Activated naive CD4-positive, alpha-beta T cell treated with anti-CD3 and anti-CD28 coated beads, Interleukin-2, amount 10 ng/mL, durations not matched to agents 7 days and 5 days (primary cell): ENCODE measurements around the gene REG4.

Experiments used
- CTCF ChIA-PET: fragments of 350-600 bp; sonication (Branson Sonifier 250); formaldehyde crosslinking; loops from one replicate; lab custom pipeline; 2021; ENCODE audit warnings: antibody characterized with exemption; lab: Charles Lee
- DNase-seq: peaks from one replicate; pipeline ENCODE4 v3.0.0-alpha.2; 2020
- H3K27ac Mint-ChIP-seq: one replicate; pipeline ENCODE4 v1.8.0; 2021; ENCODE audit warnings: mild to moderate bottlenecking, moderate library complexity, mixed read lengths
- H3K27me3 Mint-ChIP-seq: one replicate; pipeline ENCODE4 v1.8.0; 2021; ENCODE audit warnings: mild to moderate bottlenecking, mixed read lengths
- H3K36me3 Mint-ChIP-seq: one replicate; pipeline ENCODE4 v1.8.0; 2021; ENCODE audit warnings: mixed read lengths
- H3K4me1 Mint-ChIP-seq: one replicate; pipeline ENCODE4 v1.8.0; 2021; ENCODE audit warnings: mixed read lengths
- H3K4me3 Mint-ChIP-seq: one replicate; pipeline ENCODE4 v1.8.0; 2021; ENCODE audit warnings: mild to moderate bottlenecking, moderate library complexity, mixed read lengths
- H3K9me3 Mint-ChIP-seq: one replicate; pipeline ENCODE4 v1.8.0; 2021; ENCODE audit warnings: mixed read lengths

Gene REG4

GRCh38 chr1:119782631-119783325, 28.5 kb downstream of the REG4 start:
- H3K4me3 Mint-ChIP-seq = no peak overlapping the region
- H3K36me3 Mint-ChIP-seq = no peaks in the 10 kb centered on the region
- DNase-seq = no peak
- H3K4me1 Mint-ChIP-seq = peaks cover 29% of the 10 kb centered on the region
- CTCF ChIA-PET = interaction anchor here (0.9 to 1.4 kb wide), 2 partner anchors 28 to 39 kb away, joined by 3 to 5 read pairs; partner anchors contain the start of gene REG4
- peaks cover 55% of the 10 kb centered on the region for H3K27me3 Mint-ChIP-seq
- H3K27ac Mint-ChIP-seq = no peak overlapping the region
- no peaks in the 10 kb centered on the region for H3K9me3 Mint-ChIP-seq

GRCh38 chr1:119781434-119782210, 29.6 kb downstream of the REG4 start:
- CTCF ChIA-PET = interaction anchor here (0.8 kb wide), 1 partner anchor 153 kb away, joined by 3 read pairs; no protein-coding TSS in a partner anchor
- Mint-ChIP-seq H3K9me3 (no peaks in the 10 kb centered on the region), H3K27me3 (peaks cover 55% of the 10 kb centered on the region), H3K4me1 (peaks cover 23% of the 10 kb centered on the region), H3K27ac (no peak overlapping the region), H3K4me3 (no peak overlapping the region), H3K36me3 (no peaks in the 10 kb centered on the region)
- no peak for DNase-seq

- Mint-ChIP-seq H3K4me1 (peaks cover 8% of the 10 kb centered on the region), H3K36me3 (no peaks in the 10 kb centered on the region), H3K9me3 (no peaks in the 10 kb centered on the region), H3K27me3 (peaks cover 61% of the 10 kb centered on the region), H3K27ac (no peak overlapping the region), H3K4me3 (no peak overlapping the region)
- no peak for DNase-seq
- CTCF ChIA-PET = no interaction called here
Observed at GRCh38 chr1:119779869-119780356, 31.3 kb downstream of the REG4 start.

- H3K4me1 Mint-ChIP-seq = peaks cover 7% of the 10 kb centered on the region
- no peaks in the 10 kb centered on the region for H3K36me3 Mint-ChIP-seq
- no peaks in the 10 kb centered on the region for H3K9me3 Mint-ChIP-seq
- no peak overlapping the region for H3K27ac Mint-ChIP-seq
- no peak for DNase-seq
- H3K4me3 Mint-ChIP-seq = no peak overlapping the region
- H3K27me3 Mint-ChIP-seq = peaks cover 59% of the 10 kb centered on the region
- CTCF ChIA-PET = no interaction called here
Observed at GRCh38 chr1:119778886-119779560, 32.2 kb downstream of the REG4 start.

GRCh38 chr1:119778359-119778758, 32.9 kb downstream of the REG4 start:
- no peaks in the 10 kb centered on the region for H3K9me3 Mint-ChIP-seq
- DNase-seq = no peak
- H3K27me3 Mint-ChIP-seq = peaks cover 56% of the 10 kb centered on the region
- peaks cover 5% of the 10 kb centered on the region for H3K4me1 Mint-ChIP-seq
- no peak overlapping the region for H3K27ac Mint-ChIP-seq
- CTCF ChIA-PET = no interaction called here
- no peaks in the 10 kb centered on the region for H3K36me3 Mint-ChIP-seq
- no peak overlapping the region for H3K4me3 Mint-ChIP-seq

- no peaks in the 10 kb centered on the region for H3K36me3 Mint-ChIP-seq
- H3K9me3 Mint-ChIP-seq = no peaks in the 10 kb centered on the region
- no peak overlapping the region for H3K27ac Mint-ChIP-seq
- no peaks in the 10 kb centered on the region for H3K4me1 Mint-ChIP-seq
- H3K27me3 Mint-ChIP-seq = peaks cover 25% of the 10 kb centered on the region
- no peak for DNase-seq
- no peak overlapping the region for H3K4me3 Mint-ChIP-seq
- CTCF ChIA-PET = no interaction called here
Observed at GRCh38 chr1:119774746-119775490, 36.3 kb downstream of the REG4 start.

- no peak overlapping the region for H3K4me3 Mint-ChIP-seq
- no peaks in the 10 kb centered on the region for H3K9me3 Mint-ChIP-seq
- H3K4me1 Mint-ChIP-seq = no peaks in the 10 kb centered on the region
- no peak for DNase-seq
- H3K36me3 Mint-ChIP-seq = no peaks in the 10 kb centered on the region
- no peak overlapping the region for H3K27ac Mint-ChIP-seq
- CTCF ChIA-PET = no interaction called here
- peaks cover 18% of the 10 kb centered on the region for H3K27me3 Mint-ChIP-seq
Observed at GRCh38 chr1:119773711-119774241, 37.5 kb downstream of the REG4 start.

- H3K9me3 Mint-ChIP-seq = no peaks in the 10 kb centered on the region
- CTCF ChIA-PET = interaction anchor here (1.5 kb wide), 1 partner anchor 28 kb away, joined by 9 read pairs; no protein-coding TSS in a partner anchor
- DNase-seq = no peak
- no peaks in the 10 kb centered on the region for H3K4me1 Mint-ChIP-seq
- peaks cover 23% of the 10 kb centered on the region for H3K27me3 Mint-ChIP-seq
- H3K36me3 Mint-ChIP-seq = no peaks in the 10 kb centered on the region
- no peak overlapping the region for H3K4me3 Mint-ChIP-seq
- no peak overlapping the region for H3K27ac Mint-ChIP-seq
Observed at GRCh38 chr1:119772298-119772697, 39.0 kb downstream of the REG4 start.

- Mint-ChIP-seq H3K9me3 (no peaks in the 10 kb centered on the region), H3K4me3 (no peak overlapping the region), H3K27ac (no peak overlapping the region), H3K27me3 (peaks cover 28% of the 10 kb centered on the region), H3K4me1 (no peaks in the 10 kb centered on the region), H3K36me3 (no peaks in the 10 kb centered on the region)
- CTCF ChIA-PET = interaction anchor here (1.5 kb wide), 1 partner anchor 28 kb away, joined by 9 read pairs; no protein-coding TSS in a partner anchor
- DNase-seq = no peak
Observed at GRCh38 chr1:119771770-119772169, 39.5 kb downstream of the REG4 start.

DNA sequence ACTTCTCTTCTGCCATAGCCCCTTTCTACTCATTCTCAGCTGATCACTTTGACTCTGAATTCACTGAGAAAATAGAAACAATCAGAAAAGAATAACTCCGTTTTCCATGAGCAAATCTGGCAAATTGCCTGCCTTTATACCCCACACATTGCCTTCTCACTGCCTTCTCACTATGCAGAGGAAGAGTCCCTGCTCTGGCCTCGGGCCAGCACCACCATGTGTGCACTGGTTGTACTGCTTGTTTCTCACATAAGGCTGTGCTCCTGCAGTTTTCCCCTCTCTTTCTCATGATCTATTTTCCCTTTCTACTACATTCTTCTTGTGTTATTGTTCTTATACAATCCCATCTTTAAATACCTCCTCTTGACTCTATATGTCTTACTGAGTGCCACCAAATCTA, 40.2 kb downstream of the REG4 start:
- Mint-ChIP-seq H3K9me3 (no peaks in the 10 kb centered on the region), H3K27ac (no peak overlapping the region), H3K27me3 (peaks cover 35% of the 10 kb centered on the region), H3K36me3 (no peaks in the 10 kb centered on the region), H3K4me3 (no peak overlapping the region), H3K4me1 (no peaks in the 10 kb centered on the region)
- CTCF ChIA-PET = interaction anchor here (1.5 kb wide), 1 partner anchor 27 kb away, joined by 9 read pairs; no protein-coding TSS in a partner anchor
- no peak for DNase-seq

GRCh38 chr1:119768778-119769177, 42.5 kb downstream of the REG4 start, which contains the start of gene HMGCS2:
Gene HMGCS2, minus strand, starts transcription at chr1:119768905. Its CDS starts 61 bp downstream, at chr1:119768844.
- Mint-ChIP-seq H3K9me3 (no peaks in the 10 kb centered on the region), H3K4me3 (no peak within 1 kb of the TSS), H3K27me3 (peaks cover 38% of the 10 kb centered on the region), H3K36me3 (no peaks in the 10 kb centered on the region), H3K4me1 (no peaks in the 10 kb centered on the region), H3K27ac (no peak within 1 kb of the TSS)
- CTCF ChIA-PET = interaction anchor here (1.2 kb wide), 1 partner anchor 24 kb away, joined by 3 read pairs; no protein-coding TSS in a partner anchor
- no peak for DNase-seq

- Mint-ChIP-seq H3K4me3 (no peak overlapping the region), H3K36me3 (no peaks in the 10 kb centered on the region), H3K27me3 (peaks cover 32% of the 10 kb centered on the region), H3K27ac (no peak overlapping the region), H3K9me3 (no peaks in the 10 kb centered on the region), H3K4me1 (no peaks in the 10 kb centered on the region)
- CTCF ChIA-PET = interaction anchor here (1.0 to 1.2 kb wide), 2 partner anchors 22 to 179 kb away, joined by 3 read pairs; no protein-coding TSS in a partner anchor
- no peak for DNase-seq
Observed at GRCh38 chr1:119767486-119767885, 43.8 kb downstream of the REG4 start.

GRCh38 chr1:119766374-119766794, 44.9 kb downstream of the REG4 start:
- Mint-ChIP-seq H3K4me3 (no peak overlapping the region), H3K9me3 (no peaks in the 10 kb centered on the region), H3K27ac (no peak overlapping the region), H3K36me3 (no peaks in the 10 kb centered on the region), H3K4me1 (no peaks in the 10 kb centered on the region), H3K27me3 (peaks cover 38% of the 10 kb centered on the region)
- DNase-seq = no peak
- CTCF ChIA-PET = interaction anchor here (0.7 to 1.5 kb wide), 2 partner anchors 22 to 23 kb away, joined by 3 read pairs; no protein-coding TSS in a partner anchor
